IPS DF 6.9 (cell line): ENCODE data around the gene IRF2.

Experiments used
- DNase-seq: peaks from one replicate; pipeline ENCODE4 v3.0.0-alpha.2; 2013; ENCODE audit warnings: low read depth, low spot score
- H3K27ac ChIP-seq: one replicate; pipeline ENCODE4 v1.5.1; 2013; ENCODE audit warnings: low read length, control low read depth
- H3K27me3 ChIP-seq: 2 replicates; pipeline ENCODE4 v1.6.1; 2013; ENCODE audit warnings: mild to moderate bottlenecking, low read length; ENCODE audit not compliant: control insufficient read depth, insufficient read depth
- H3K36me3 ChIP-seq: 2 replicates; pipeline ENCODE4 v1.6.1; 2013; ENCODE audit warnings: low read length; ENCODE audit not compliant: control insufficient read depth, insufficient read depth
- H3K4me1 ChIP-seq: 2 replicates; pipeline ENCODE4 v1.6.1; 2013; ENCODE audit warnings: low read length; ENCODE audit not compliant: control insufficient read depth, insufficient read depth
- H3K4me3 ChIP-seq: 2 replicates; pipeline ENCODE4 v1.5.1; 2013; ENCODE audit warnings: mild to moderate bottlenecking, low read length
- H3K9me3 ChIP-seq: 2 replicates; pipeline ENCODE4 v1.6.1; 2013; ENCODE audit warnings: low read length, inconsistent platforms; ENCODE audit not compliant: control insufficient read depth, insufficient read depth
- WGBS: extraction: QIAGEN DNeasy Blood & Tissue Kit; methylation state at CpG from one replicate; pipeline ENCODE4 v1.1.7; 2013; ENCODE audit warnings: mixed read lengths, missing lambda C conversion rate; ENCODE audit not compliant: insufficient read length, insufficient coverage; 5-methylcytosine and 5-hydroxymethylcytosine counted together

The IRF2 gene

GRCh38 chr4:184400375-184400870, 73.9 kb downstream of the IRF2 start:
- Histone ChIP-seq H3K36me3 (0 out of 2 replicates have a peak, but pooled peaks cover 6% of the 10 kb centered on the region), H3K4me3 (no peak overlapping the region), H3K27me3 (no peaks in the 10 kb centered on the region), H3K9me3 (no peaks in the 10 kb centered on the region), H3K27ac (no peak overlapping the region), H3K4me1 (peaks cover 8% of the 10 kb centered on the region)
- no CpG with 5 or more reads among the region's 7 CpGs for WGBS
- DNase-seq = no peak

GRCh38 chr4:184399512-184399908, 74.8 kb downstream of the IRF2 start:
- Histone ChIP-seq H3K27me3 (no peaks in the 10 kb centered on the region), H3K27ac (no peak overlapping the region), H3K4me1 (peaks cover 8% of the 10 kb centered on the region), H3K36me3 (0 out of 2 replicates have a peak, but pooled peaks cover 3% of the 10 kb centered on the region), H3K4me3 (no peak overlapping the region), H3K9me3 (no peaks in the 10 kb centered on the region)
- WGBS = no CpG with 5 or more reads among the region's 3 CpGs
- DNase-seq = no peak

- Histone ChIP-seq H3K27ac (no peak overlapping the region), H3K9me3 (no peaks in the 10 kb centered on the region), H3K4me1 (peaks cover 8% of the 10 kb centered on the region), H3K4me3 (no peak overlapping the region; the same call in 1 of the 2 replicates), H3K27me3 (no peaks in the 10 kb centered on the region), H3K36me3 (0 out of 2 replicates have a peak, but pooled peaks cover 3% of the 10 kb centered on the region)
- no CpG with 5 or more reads among the region's 24 CpGs for WGBS
- no peak for DNase-seq
Measured at GRCh38 chr4:184398741-184399511, 75.4 kb downstream of the IRF2 start.

- H3K9me3 ChIP-seq = no peaks in the 10 kb centered on the region
- no peak overlapping the region for H3K27ac ChIP-seq
- DNase-seq = no peak
- no CpG with 5 or more reads among the region's 6 CpGs for WGBS
- peaks cover 8% of the 10 kb centered on the region for H3K4me1 ChIP-seq
- H3K27me3 ChIP-seq = no peaks in the 10 kb centered on the region
- 0 out of 2 replicates have a peak, but pooled peaks cover 3% of the 10 kb centered on the region for H3K36me3 ChIP-seq
- H3K4me3 ChIP-seq = no peak overlapping the region
Measured at GRCh38 chr4:184397516-184398163, 76.7 kb downstream of the IRF2 start.

GRCh38 chr4:184396570-184397515, 77.5 kb downstream of the IRF2 start:
- Histone ChIP-seq H3K9me3 (no peaks in the 10 kb centered on the region), H3K4me3 (no peak overlapping the region), H3K36me3 (0 out of 2 replicates have a peak, but pooled peaks cover 3% of the 10 kb centered on the region), H3K4me1 (peaks cover 4% of the 10 kb centered on the region; the same call in 1 of the 2 replicates), H3K27me3 (no peaks in the 10 kb centered on the region), H3K27ac (no peak overlapping the region)
- WGBS = no CpG with 5 or more reads among the region's 15 CpGs
- no peak for DNase-seq

GRCh38 chr4:184395971-184396391, 78.4 kb downstream of the IRF2 start:
- 0 out of 2 replicates have a peak, but pooled peaks cover 3% of the 10 kb centered on the region for H3K36me3 ChIP-seq
- H3K27ac ChIP-seq = no peak overlapping the region
- H3K4me1 ChIP-seq = no peaks in the 10 kb centered on the region
- no peaks in the 10 kb centered on the region for H3K9me3 ChIP-seq
- no CpG with 5 or more reads among the region's 14 CpGs for WGBS
- H3K27me3 ChIP-seq = no peaks in the 10 kb centered on the region
- no peak for DNase-seq
- no peak overlapping the region for H3K4me3 ChIP-seq

GRCh38 chr4:184395451-184395917, 78.9 kb downstream of the IRF2 start:
- no peaks in the 10 kb centered on the region for H3K27me3 ChIP-seq
- WGBS = no CpG with 5 or more reads among the region's 7 CpGs
- H3K4me1 ChIP-seq = no peaks in the 10 kb centered on the region
- H3K9me3 ChIP-seq = no peaks in the 10 kb centered on the region
- DNase-seq = no peak
- H3K36me3 ChIP-seq = 0 out of 2 replicates have a peak, but pooled peaks cover 3% of the 10 kb centered on the region
- H3K27ac ChIP-seq = no peak overlapping the region
- no peak overlapping the region for H3K4me3 ChIP-seq

- Histone ChIP-seq H3K4me3 (no peak overlapping the region), H3K36me3 (no peaks in the 10 kb centered on the region), H3K9me3 (no peaks in the 10 kb centered on the region), H3K27ac (no peak overlapping the region), H3K4me1 (peaks cover 3% of the 10 kb centered on the region), H3K27me3 (no peaks in the 10 kb centered on the region)
- DNase-seq = no peak
- no CpG with 5 or more reads among the region's 17 CpGs for WGBS
Measured at GRCh38 chr4:184392748-184393559, 81.4 kb downstream of the IRF2 start.

GRCh38 chr4:184392316-184392715, 82.0 kb downstream of the IRF2 start:
- Histone ChIP-seq H3K36me3 (no peaks in the 10 kb centered on the region), H3K9me3 (no peaks in the 10 kb centered on the region), H3K27me3 (no peaks in the 10 kb centered on the region), H3K4me1 (peaks cover 4% of the 10 kb centered on the region), H3K27ac (no peak overlapping the region), H3K4me3 (no peak overlapping the region)
- DNase-seq = no peak
- no CpG with 5 or more reads among the region's 6 CpGs for WGBS
